Nephron (organoid): ENCODE results near the gene RAB40AL.
"Not testable (repeated sequence)": the region's sequence is repeated elsewhere in the genome, so short reads cannot be mapped to it uniquely, and the experiment has no call there.

ENCODE experiments used
- H3K27ac Mint-ChIP-seq, 3 experiments: 2 replicates each; pipeline ENCODE4 v1.8.0; 2020; ENCODE audit warnings: mixed read lengths in 3 of 3, mild to moderate bottlenecking in 2 of 3, moderate library complexity in 1 of 3
- H3K27me3 Mint-ChIP-seq: 2 replicates; pipeline ENCODE4 v1.8.0; 2021; ENCODE audit warnings: low read depth, mild to moderate bottlenecking, moderate library complexity, mixed read lengths
- H3K36me3 Mint-ChIP-seq: 2 replicates; pipeline ENCODE4 v1.8.0; 2020; ENCODE audit warnings: low read depth, mixed read lengths
- H3K4me1 Mint-ChIP-seq: 2 replicates; pipeline ENCODE4 v1.8.0; 2020; ENCODE audit warnings: mixed read lengths
- H3K4me3 Mint-ChIP-seq, 3 experiments: 2 replicates each; pipeline ENCODE4 v1.8.0; 2020; ENCODE audit warnings: mild to moderate bottlenecking in 3 of 3, mixed read lengths in 3 of 3, moderate library complexity in 2 of 3
- H3K9me3 Mint-ChIP-seq: 2 replicates; pipeline ENCODE4 v1.8.0; 2020; ENCODE audit warnings: mixed read lengths
- CTCF ChIP-seq, 3 experiments: fragments of 200-600 bp; sonication (generic); IDR thresholded peaks; one replicate each; pipeline ENCODE4 v1.5.0; 2021; ENCODE audit warnings: antibody characterized with exemption in 3 of 3; ENCODE audit not compliant: unreplicated experiment in 3 of 3

Gene RAB40AL

DNA sequence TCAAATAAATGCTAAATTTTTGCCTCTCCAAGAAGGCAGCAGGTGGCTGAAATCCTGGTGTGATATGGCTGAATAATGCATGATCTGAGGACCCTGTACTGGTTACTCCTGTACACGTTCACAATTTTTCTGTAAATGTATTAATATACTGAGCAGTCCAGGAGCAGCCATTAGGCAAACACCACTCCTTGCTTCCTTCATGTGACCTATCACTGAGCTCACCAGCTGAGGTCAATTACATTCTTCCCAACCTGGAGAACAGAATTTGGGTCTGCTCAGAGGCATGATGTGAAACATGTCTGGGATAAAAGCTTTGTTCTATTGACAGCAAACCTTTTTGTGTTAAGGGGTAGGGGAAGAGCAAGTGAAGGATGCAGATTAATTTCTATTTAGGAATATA, 26.9 kb downstream of the RAB40AL start:
- Mint-ChIP-seq H3K9me3 (peaks cover 12% of the 10 kb centered on the region), H3K4me1 (no peaks in the 10 kb centered on the region), H3K4me3 (no peak overlapping the region), H3K36me3 (peaks cover 7% of the 10 kb centered on the region), H3K27me3 (no peaks in the 10 kb centered on the region), H3K27ac (no peak overlapping the region)
- no peak for TF ChIP-seq CTCF (IDR thresholded peaks at IDR 0.05; ENCODE audit: unreplicated experiment in 3 of 3)

GRCh38 chrX:102964940-102965339, 27.9 kb downstream of the RAB40AL start:
- H3K4me3 Mint-ChIP-seq: no peak overlapping the region
- H3K4me1 Mint-ChIP-seq: no peaks in the 10 kb centered on the region
- TF ChIP-seq CTCF (IDR thresholded peaks at IDR 0.05; ENCODE audit: unreplicated experiment in 3 of 3): no peak
- H3K27ac Mint-ChIP-seq: no peak overlapping the region
- H3K27me3 Mint-ChIP-seq: no peaks in the 10 kb centered on the region
- H3K9me3 Mint-ChIP-seq: peaks cover 18% of the 10 kb centered on the region
- H3K36me3 Mint-ChIP-seq: peaks cover 9% of the 10 kb centered on the region

- TF ChIP-seq CTCF (IDR thresholded peaks at IDR 0.05; ENCODE audit: unreplicated experiment in 3 of 3): no peak
- H3K4me1 Mint-ChIP-seq: no peaks in the 10 kb centered on the region
- peaks cover 32% of the 10 kb centered on the region for H3K9me3 Mint-ChIP-seq
- H3K36me3 Mint-ChIP-seq: peaks cover 9% of the 10 kb centered on the region
- no peaks in the 10 kb centered on the region for H3K27me3 Mint-ChIP-seq
- H3K27ac Mint-ChIP-seq: no peak overlapping the region
- no peak overlapping the region for H3K4me3 Mint-ChIP-seq
These were observed 29.6 kb downstream of the RAB40AL start for GRCh38 chrX:102966701-102967100.

GRCh38 chrX:102968216-102968615, 31.1 kb downstream of the RAB40AL start:
- no peak for TF ChIP-seq CTCF (IDR thresholded peaks at IDR 0.05; ENCODE audit: unreplicated experiment in 3 of 3)
- Mint-ChIP-seq H3K36me3 (peaks cover 9% of the 10 kb centered on the region), H3K4me1 (no peaks in the 10 kb centered on the region), H3K27ac (no peak overlapping the region), H3K27me3 (no peaks in the 10 kb centered on the region), H3K9me3 (peaks cover 42% of the 10 kb centered on the region), H3K4me3 (no peak overlapping the region)

- Mint-ChIP-seq H3K9me3 (peaks cover 51% of the 10 kb centered on the region), H3K36me3 (peaks cover 15% of the 10 kb centered on the region)
- not testable (repeated sequence) for H3K4me3 Mint-ChIP-seq, H3K4me1 Mint-ChIP-seq, H3K27me3 Mint-ChIP-seq, H3K27ac Mint-ChIP-seq
These were observed 34.5 kb downstream of the RAB40AL start for GRCh38 chrX:102971536-102971935.

DNA sequence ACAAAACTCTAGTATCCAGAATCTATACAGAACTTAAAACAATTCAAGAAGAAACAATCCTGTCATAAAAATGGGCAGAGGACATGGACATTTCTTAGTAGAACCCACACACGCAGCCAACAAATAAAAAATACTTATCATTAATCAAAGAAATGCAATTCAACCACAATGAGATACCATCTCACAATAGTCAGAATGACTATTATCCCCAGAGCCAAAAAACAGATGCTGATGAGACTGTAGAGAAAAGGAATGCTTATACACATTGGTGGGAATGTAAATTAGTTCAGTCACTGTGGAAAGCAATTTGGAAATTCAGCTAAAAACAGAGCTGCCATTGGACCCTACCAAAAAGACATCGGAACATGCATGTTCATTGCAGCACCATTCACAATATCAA, 37.9 kb downstream of the RAB40AL start:
- Mint-ChIP-seq H3K27me3 (no peaks in the 10 kb centered on the region), H3K4me3 (no peak overlapping the region), H3K36me3 (peaks cover 10% of the 10 kb centered on the region), H3K9me3 (peaks cover 45% of the 10 kb centered on the region), H3K27ac (no peak overlapping the region), H3K4me1 (no peaks in the 10 kb centered on the region)
- TF ChIP-seq CTCF (IDR thresholded peaks at IDR 0.05; ENCODE audit: unreplicated experiment in 3 of 3): no peak
